Measurements from ENCODE around the gene FAM229B.

- no peak for TF ChIP-seq CTCF (IDR thresholded peaks at IDR 0.05; ENCODE audit: insufficient read depth, low read length)
- no peak for TF ChIP-seq POLR2AphosphoS5 (IDR thresholded peaks at IDR 0.05; ENCODE audit: low read depth)
- TF ChIP-seq REST (IDR thresholded peaks at IDR 0.05; ENCODE audit: insufficient replicate concordance, low read depth): no peak
- TF ChIP-seq GABPA (IDR thresholded peaks at IDR 0.05; ENCODE audit: low read depth): no peak
These were observed 63.0 kb downstream of the FAM229B start for GRCh38 chr6:112150363-112150762.
